GM13977 (cell line): ENCODE data around the gene TTK.
"Not testable (repeated sequence)": the region's sequence is repeated elsewhere in the genome, so short reads cannot be mapped to it uniquely, and the experiment has no call there.

Source experiments
- DNase-seq: peaks from one replicate; pipeline ENCODE4 v3.0.0; 2012; ENCODE audit warnings: low spot score
- CTCF ChIP-seq: IDR thresholded peaks from 2 replicates; pipeline ENCODE4 v1.5.1; 2012; ENCODE audit warnings: mild to moderate bottlenecking, control low read depth; ENCODE audit not compliant: insufficient read depth; ENCODE audit errors: extremely low read depth, missing control alignments
- in situ Hi-C: fragments of 300-500 bp; cut with MboI; formaldehyde crosslinking; loops from one replicate; pipeline ENCODE4 v1.12.0; 2022; ENCODE audit warnings: low sequenced_read_pairs, low pct_unique_long_range_greater_than_20kb, mixed read lengths, inconsistent platforms; ENCODE audit not compliant: unreplicated experiment

The TTK gene

DNA sequence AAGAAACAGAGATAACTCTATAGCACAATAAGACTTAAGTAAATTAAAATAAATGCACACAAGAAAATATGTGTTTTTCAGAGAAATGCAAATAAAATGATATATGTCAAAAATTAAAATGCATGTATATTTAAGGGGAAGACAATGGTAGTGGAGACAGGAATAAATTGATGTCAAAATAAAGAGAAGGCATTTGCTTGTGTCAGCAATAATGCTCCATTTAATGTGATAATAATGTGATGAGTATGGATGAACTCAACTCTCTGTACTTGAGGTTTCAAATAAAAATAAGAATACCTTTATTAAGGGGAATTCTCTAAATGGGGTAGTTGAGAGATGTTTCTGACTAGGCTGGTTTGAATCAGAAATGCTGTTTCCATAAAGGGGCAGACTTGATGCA is 56.3 kb downstream of the TTK start:
- in situ Hi-C loops = no loop called here
- no peak for TF ChIP-seq CTCF
- no peak for DNase-seq

GRCh38 chr6:80068146-80068545 is 63.7 kb downstream of the TTK start:
- in situ Hi-C loops, DNase-seq: not testable (repeated sequence)

- in situ Hi-C loops = not testable (repeated sequence)
Measured at GRCh38 chr6:80070431-80070830, 66.0 kb downstream of the TTK start.

GRCh38 chr6:80077067-80077466 is 72.6 kb downstream of the TTK start:
- TF ChIP-seq CTCF = no peak
- in situ Hi-C loops = no loop called here
- no peak for DNase-seq

More at GRCh38 chr6:80070431-80070830, 66.0 kb downstream of the TTK start:
- not testable (repeated sequence) for DNase-seq

GRCh38 chr6:80088637-80089036 is 84.2 kb downstream of the TTK start:
- in situ Hi-C loops = no loop called here
- no peak for TF ChIP-seq CTCF
- DNase-seq = no peak

- in situ Hi-C loops = no loop called here
- TF ChIP-seq CTCF = no peak
- DNase-seq = no peak
Measured at GRCh38 chr6:80091506-80091905, 87.1 kb downstream of the TTK start.
